Measurements from ENCODE around the gene ERF.

The ERF gene

DNA sequence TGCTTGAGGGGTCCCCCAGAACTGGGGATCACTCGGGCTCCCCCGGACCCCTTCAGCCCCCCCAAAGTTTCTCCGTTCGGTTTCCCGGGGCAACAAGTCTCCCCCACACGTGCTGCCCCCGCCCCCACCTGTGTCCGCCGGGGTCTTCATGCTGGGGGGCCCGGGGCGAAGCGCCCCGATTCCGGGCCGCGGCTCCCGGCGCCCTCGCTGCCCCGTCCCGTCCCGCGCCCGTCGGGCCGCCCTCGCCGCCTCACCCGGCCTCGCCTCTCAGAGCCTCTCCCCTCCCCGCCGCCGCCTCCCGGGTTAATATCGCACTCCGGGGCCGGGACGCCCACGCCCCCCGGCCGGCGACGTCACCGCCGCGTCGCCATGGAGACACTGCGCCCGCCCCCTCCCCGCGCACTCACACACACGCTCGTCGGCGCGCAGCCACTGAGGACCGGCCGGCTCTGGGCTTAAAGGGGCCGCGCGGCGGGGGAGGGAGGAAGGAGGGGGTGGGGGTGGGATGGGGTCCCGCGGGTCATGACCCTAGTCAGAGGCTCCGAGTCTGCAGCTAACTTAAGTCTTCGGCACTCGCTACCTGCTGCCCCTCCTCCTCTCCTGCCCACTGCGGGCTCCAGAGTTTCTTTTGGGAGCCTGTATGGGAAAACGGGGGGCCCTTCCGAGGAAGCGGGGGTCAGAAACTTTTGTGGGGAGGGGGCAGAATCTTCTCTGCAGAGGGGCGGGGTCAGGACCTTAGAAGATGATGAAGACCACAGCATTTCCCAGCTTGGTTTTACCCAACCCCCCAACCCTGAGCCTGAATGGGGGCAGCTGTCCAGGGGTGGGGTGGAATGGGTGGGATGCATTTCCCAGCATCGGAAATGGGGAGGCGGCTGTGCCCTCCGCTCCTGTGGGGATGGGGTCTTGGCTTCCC lies at the start of gene ERF:
TSS of gene ERF (minus strand) at position 279 of the 916 bp plus-strand sequence. CDS start at position 150, 129 bp downstream.
- DNase-seq (ENCODE audit: low read depth in 2 of 2), result peak; percentile 83 to 90

DNA sequence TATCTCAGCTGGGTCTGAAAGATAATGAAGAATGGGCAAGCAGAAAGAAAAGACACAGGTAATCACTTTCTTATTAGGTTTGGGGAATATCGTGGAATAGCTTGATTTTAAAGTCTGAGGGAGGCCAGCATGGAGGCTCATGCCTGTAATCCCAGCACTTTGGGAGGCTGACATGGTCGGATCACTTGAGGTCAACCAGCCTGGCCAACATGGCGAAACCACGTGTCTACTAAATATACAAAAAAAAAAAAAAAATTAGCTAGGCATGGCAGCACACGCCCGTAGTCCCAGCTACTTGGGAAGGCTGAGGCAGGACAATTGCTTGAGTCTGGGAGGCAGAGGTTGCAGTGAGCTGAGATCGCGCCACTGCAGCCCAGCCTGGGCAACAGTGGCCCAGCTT lies 48.9 kb upstream of the ERF start:
- no peak for DNase-seq (ENCODE audit: low read depth in 2 of 2)

DNA sequence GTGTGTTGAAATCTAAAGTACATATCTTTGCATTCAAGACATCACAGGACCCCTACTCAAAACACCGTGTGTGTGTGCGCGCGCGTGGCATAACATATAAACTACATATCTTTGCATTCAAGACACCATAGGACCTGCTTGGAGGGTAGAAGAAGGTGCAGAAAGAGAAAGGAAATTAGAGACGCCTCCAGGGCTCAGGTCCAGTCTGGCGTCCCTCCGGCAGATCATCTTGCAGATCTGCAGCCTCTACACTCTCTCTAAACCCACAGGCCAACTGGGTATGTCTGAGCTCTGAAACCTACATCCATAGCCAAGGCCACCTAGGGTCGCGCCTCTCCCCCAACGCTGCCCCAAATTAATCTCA lies 48.2 kb upstream of the ERF start:
- DNase-seq (ENCODE audit: low read depth in 2 of 2), result no peak

DNA sequence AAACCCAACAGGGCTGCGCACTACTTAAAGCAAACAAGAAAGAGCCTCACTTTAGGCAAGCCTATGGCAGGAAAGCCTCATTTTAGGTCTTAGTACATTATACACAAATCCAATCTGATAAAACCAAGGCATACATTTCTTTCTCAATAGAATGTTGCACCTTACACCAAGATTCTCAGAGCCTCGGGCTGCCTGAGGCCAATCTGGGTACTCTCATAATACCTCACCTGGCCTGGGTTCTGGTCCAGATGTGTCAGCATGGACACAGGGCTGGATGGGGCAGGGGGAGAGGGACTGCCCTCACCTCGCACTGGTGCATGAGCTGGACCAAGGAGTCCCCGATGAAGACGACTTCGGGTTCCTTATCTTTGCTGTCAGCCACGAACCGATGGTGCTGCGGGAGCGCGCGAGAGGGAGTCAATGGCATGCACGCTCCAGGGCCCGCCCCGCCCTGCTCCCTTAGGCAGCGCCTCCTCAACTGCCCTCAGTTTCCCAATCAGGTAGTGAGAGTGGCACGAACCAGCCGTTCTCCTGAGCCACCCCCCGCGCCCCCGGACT lies 46.8 kb upstream of the ERF start, which contains the start of gene PRR19:
TSS of gene PRR19 (plus strand) at position 487 of the 558 bp plus-strand sequence. CDS start 7,453 bp downstream, outside the sequence.
- DNase-seq (ENCODE audit: low read depth in 2 of 2), result no peak

DNA sequence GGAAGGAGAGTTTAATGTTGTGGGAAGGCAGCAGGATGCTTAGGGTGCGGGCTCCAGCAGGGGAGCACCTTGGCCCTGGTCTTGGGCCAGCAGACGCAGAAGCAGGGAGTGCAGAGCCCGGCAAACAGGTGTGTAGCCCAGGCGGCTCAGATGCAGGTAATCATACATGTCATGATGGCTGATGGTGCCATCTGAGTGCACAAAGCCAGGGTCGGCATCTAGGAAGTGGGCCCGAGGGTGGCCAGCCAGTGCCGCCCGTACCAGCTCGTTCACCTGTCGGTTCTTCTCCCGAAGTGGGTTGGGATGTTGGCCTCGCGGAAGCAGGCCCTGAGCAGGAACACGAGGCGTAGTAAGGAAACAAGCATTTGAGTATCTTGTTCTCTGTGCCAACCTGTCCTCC lies 42.1 kb upstream of the ERF start:
- no peak for DNase-seq (ENCODE audit: low read depth in 2 of 2)

DNA sequence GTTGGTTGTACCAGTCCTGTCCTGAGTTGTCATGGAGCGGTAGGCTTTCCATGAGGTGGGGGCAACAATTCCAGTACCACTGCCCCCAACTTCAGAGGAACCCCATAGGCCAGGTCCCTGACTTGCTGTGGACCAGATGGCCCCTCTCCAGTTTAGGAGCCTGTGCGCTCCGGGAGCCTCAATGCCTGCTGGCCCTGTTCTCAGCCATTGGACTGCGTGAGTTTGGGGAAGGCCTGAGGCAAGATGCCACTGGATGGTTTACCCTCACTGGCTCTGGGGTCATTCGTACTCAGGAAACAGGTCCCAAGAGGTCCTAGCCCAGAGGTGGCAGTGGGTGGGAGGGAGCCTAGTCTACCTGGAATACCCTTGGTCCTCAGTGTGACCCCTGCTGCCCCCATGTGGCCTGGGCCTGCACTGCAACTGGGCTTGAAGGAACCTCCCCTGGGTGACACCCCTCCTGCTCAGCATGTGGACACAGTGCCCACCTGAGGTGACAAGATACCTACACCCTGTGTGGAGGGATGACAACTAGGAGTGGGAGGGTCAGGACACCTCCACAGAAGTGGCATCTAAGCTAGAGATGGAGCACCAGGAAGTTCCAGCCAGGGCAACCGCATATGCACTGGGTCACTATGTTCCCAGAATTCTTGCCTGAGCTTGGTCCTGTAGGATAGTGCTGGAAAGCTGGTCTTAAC lies 41.0 kb upstream of the ERF start:
- DNase-seq (ENCODE audit: low read depth in 2 of 2), result peak; percentile 75 to 85

DNA sequence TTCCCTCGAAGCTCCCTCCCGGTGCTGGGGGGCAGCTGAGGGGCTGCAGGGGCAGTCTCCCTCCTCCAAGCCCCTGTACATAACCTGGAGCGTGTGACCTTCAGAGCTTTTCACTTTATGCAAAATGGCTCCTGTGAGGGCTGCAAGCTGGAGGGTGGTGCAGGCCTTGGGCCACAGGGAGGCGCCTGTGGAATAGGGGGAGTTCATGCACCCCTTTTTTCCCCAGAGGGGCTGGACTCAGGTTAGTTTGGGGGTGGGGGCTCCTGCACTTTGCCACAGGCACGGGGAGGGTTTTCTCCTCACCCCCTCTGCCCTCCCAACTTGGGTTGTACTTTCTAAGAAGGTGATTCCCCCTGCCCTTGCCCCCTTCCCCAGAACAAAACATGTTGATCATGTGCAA lies 40.4 kb upstream of the ERF start:
- DNase-seq (ENCODE audit: low read depth in 2 of 2), result no peak

DNA sequence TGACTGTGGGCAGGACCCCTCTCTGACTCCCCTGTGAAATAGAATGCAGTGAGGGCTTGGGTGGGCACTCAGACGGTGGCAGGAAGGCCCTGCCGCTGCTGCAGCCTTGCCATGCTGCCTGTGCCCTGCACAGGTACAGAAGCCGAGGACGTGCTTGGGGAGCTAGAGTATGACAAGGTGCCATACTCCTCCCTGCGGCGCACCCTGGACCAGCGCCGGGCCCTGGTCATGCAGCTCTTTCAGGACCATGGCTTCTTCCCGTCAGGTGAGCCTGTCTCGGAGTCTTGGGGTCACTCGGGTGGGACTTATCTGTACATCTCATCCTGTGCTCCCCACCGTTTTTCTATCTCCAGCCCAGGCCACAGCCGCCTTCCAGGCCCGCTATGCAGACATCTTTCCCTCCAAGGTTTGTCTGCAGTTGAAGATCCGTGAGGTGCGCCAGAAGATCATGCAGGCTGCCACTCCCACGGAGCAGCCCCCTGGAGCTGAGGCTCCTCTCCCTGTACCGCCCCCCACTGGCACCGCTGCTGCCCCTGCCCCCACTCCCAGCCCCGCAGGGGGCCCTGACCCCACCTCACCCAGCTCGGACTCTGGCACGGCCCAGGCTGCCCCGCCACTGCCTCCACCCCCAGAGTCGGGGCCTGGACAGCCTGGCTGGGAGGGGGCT lies 39.7 kb upstream of the ERF start:
- DNase-seq (ENCODE audit: low read depth in 2 of 2), result no peak

DNA sequence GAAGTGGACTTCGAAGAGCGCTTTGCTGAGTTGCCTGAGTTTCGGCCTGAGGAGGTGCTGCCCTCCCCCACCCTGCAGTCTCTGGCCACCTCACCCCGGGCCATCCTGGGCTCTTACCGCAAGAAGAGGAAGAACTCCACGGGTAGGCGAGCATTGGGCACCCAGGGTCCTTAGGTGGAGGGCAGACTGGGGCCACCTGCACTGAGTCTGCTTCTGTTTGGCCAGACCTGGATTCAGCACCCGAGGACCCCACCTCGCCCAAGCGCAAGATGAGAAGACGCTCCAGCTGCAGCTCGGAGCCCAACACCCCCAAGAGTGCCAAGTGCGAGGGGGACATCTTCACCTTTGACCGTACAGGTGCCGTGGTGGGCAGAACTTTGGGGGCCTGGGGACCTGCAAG lies 39.0 kb upstream of the ERF start:
- no peak for DNase-seq (ENCODE audit: low read depth in 2 of 2)

DNA sequence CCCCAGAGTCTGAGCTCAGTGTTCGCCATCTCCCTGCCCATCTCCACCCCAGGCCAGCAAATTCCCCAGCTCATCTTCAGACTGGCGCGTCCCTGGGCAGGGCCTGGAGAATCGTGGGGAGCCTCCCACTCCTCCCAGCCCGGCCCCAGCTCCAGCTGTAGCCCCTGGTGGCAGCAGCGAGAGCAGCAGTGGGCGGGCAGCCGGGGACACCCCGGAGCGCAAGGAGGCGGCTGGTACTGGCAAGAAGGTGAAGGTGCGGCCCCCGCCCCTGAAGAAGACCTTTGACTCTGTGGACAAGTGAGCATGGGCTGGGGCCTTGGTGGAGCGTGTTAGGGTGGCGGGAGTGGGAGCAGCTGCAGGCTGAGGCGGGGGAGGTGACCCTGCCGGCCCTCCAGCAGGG lies 38.6 kb upstream of the ERF start:
- DNase-seq (ENCODE audit: low read depth in 2 of 2), result no peak

DNA sequence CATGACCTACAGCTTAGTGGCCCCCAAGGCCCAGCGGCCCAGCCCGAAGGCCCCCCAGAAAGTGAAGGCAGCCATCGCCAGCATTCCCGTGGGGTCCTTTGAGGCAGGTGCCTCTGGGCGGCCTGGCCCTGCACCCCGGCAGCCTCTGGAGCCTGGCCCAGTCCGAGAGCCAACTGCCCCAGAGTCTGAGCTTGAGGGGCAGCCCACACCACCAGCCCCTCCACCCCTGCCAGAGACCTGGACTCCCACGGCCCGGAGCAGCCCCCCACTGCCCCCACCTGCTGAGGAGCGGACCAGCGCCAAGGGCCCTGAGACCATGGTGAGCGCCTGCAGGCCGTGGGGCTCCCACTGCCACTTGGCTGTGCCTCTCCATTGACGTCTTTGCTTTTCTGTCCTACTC lies 38.0 kb upstream of the ERF start:
- DNase-seq (ENCODE audit: low read depth in 2 of 2), result no peak

DNA sequence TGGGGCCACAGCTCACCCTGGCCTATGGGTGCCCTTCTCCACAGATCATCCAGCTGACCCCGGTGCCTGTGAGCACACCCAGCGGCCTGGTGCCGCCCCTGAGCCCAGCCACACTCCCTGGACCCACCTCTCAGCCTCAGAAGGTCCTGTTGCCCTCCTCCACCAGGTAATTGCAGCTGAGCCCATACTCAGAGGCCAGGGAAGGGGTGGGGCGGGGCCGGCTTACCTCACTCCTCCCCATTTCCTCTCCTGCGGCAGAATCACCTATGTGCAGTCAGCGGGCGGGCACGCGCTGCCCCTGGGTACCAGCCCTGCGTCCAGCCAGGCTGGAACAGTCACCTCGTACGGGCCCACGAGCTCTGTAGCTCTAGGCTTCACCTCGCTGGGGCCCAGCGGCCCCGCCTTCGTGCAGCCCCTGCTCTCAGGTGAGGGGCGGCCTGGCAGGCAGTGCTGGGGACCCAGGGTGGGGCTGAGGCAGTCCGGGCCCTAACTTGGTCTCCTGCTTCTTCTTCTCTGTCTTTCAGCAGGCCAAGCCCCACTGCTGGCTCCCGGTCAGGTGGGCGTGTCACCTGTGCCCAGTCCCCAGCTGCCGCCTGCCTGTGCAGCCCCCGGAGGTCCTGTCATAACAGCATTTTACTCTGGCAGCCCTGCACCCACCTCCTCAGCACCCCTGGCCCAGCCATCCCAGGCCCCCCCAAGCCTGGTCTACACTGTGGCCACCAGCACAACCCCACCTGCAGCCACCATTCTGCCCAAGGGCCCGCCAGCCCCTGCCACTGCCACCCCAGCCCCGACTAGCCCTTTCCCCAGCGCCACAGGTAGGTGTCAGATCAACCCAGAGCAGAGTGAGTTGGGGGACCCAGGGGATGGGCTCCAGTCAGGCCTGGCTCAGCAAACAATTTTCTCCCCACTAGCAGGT lies 37.4 kb upstream of the ERF start:
- no peak for DNase-seq (ENCODE audit: low read depth in 2 of 2)

DNA sequence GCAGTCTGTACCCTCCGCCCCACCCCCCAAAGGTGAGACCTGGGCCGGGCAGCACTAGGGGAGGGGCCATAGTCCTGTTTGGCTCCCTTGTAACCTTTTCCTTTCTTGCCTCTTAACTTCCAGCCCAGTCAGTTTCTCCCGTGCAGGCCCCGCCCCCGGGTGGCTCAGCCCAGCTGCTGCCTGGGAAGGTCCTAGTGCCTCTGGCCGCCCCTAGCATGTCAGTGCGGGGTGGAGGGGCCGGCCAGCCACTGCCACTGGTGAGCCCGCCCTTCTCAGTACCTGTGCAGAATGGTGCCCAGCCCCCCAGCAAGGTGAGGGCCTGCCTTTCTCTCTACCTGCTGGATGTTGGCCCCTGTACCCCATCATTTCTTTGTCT lies 36.5 kb upstream of the ERF start:
- no peak for DNase-seq (ENCODE audit: low read depth in 2 of 2)

DNA sequence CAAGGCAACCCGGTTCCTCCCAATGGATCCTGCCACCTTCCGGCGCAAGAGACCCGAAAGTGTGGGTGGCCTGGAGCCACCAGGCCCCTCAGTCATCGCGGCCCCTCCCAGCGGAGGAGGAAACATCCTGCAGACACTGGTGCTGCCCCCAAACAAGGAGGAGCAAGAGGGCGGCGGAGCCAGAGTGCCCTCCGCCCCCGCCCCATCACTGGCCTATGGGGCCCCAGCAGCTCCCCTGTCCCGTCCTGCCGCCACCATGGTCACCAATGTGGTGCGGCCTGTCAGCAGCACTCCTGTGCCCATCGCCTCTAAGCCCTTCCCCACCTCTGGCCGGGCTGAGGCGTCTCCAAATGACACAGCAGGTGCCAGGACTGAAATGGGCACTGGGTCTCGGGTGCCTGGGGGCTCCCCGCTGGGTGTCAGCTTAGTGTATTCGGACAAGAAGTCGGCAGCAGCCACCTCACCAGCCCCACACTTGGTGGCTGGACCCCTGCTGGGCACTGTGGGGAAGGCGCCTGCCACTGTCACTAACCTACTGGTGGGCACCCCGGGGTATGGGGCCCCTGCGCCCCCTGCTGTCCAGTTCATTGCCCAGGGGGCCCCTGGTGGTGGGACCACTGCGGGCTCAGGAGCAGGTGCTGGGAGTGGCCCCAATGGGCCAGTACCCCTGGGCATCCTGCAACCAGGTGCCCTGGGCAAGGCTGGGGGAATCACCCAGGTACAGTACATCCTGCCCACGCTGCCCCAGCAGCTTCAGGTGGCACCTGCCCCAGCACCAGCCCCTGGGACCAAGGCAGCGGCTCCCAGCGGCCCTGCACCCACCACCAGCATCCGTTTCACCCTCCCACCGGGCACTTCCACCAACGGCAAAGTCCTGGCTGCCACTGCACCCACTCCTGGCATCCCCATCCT lies 35.9 kb upstream of the ERF start:
- peak in 1 of 2 donors; percentile 27 for DNase-seq (ENCODE audit: low read depth in 2 of 2)

DNA sequence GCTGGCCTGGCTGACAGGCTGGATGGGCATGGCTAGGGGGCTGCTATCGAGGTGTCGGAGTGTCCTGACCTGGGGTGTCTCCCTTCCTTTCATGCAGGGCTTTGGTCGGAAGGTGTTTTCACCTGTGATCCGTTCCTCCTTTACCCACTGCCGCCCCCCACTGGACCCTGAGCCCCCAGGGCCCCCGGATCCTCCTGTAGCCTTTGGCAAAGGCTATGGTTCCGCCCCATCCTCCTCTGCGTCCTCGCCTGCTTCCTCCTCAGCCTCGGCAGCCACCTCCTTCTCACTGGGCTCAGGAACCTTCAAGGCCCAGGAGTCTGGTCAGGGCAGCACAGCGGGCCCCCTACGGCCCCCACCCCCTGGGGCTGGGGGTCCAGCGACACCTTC lies 35.2 kb upstream of the ERF start:
- no peak for DNase-seq (ENCODE audit: low read depth in 2 of 2)

DNA sequence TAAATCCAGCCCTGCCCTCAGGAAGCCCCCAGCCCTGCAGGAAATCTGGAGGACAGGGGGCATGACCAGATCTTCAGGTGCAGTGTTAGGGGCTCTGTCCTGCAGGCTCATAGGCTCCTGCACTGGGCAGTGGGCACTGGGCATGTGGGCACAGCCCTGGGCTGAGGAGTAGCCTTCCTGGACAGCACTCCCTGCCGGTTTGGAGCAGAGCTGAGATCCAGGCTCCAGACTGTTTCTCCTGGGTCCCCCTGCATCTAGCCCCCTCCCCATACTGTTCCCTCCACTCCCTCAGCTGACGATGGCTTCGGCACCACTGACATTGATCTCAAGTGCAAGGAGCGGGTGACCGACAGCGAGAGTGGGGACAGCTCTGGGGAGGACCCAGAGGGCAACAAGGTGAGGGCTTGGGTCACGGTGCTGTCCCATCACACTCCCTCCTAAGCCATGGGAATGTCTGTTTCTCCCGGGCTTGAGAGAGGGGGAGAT lies 34.7 kb upstream of the ERF start:
- no peak for DNase-seq (ENCODE audit: low read depth in 2 of 2)

DNA sequence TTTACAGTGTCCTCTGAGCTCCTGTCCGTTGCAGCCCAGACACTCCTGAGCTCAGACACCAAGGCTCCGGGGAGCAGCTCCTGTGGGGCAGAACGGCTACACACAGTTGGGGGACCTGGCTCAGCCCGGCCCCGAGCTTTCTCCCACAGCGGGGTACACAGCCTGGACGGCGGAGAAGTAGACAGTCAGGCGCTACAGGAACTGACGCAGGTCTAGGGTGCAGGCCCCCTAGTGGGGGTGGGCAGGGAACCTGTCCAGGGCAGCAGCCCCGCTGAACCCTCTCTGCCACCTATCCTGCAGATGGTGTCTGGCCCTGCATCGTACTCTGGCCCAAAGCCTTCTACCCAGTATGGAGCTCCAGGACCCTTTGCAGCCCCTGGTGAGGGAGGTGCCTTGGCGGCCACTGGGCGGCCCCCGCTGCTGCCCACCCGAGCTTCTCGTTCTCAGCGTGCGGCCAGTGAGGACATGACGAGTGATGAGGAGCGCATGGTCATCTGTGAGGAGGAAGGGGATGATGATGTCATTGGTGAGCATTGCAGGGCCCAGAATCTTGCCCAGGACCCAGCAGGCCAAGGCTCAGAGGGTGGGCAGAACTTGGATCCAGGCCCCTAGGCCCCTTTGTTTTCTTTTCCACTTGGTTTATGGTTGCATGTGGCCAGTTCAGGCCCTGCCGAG lies 34.1 kb upstream of the ERF start:
- no peak for DNase-seq (ENCODE audit: low read depth in 2 of 2)

DNA sequence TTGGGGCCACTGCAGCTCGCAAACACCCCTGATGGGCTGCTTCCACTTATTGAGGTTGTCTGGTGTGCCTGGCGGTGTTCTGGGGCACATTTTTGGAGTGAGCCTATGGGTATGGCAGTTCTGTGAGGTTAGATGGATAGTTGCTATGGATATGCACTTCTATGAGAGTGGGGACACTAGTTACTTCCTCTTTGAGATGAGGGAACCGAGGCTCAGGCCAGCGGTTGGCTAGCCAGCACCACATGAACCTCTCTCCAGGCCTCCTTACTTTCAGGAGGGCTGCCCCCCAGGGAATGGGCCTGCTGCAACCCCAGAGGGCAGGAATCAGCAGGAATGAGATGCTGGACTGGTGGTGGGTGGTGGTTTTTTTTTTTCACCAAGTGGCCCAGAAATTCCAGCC lies 33.5 kb upstream of the ERF start:
- no peak for DNase-seq (ENCODE audit: low read depth in 2 of 2)

DNA sequence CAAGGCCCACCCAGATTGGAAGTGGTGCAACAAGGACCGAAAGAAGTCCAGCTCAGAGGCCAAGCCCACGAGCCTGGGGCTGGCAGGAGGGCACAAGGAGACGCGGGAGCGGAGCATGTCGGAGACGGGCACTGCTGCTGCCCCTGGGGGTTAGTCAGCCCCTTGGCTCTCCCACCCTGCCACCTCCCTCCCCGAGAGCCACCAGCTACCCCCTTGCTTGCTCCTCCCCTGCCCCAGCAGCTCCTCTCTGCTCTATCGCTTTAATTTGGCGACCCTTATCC lies 32.8 kb upstream of the ERF start:
- DNase-seq (ENCODE audit: low read depth in 2 of 2), result no peak
